Femur (tissue), 1 donor: ENCODE data around the gene LRRC7.

Experiments
- DNase-seq: peaks from one replicate; pipeline ENCODE4 v3.0.0-alpha.2; 2017

LRRC7 gene

DNA sequence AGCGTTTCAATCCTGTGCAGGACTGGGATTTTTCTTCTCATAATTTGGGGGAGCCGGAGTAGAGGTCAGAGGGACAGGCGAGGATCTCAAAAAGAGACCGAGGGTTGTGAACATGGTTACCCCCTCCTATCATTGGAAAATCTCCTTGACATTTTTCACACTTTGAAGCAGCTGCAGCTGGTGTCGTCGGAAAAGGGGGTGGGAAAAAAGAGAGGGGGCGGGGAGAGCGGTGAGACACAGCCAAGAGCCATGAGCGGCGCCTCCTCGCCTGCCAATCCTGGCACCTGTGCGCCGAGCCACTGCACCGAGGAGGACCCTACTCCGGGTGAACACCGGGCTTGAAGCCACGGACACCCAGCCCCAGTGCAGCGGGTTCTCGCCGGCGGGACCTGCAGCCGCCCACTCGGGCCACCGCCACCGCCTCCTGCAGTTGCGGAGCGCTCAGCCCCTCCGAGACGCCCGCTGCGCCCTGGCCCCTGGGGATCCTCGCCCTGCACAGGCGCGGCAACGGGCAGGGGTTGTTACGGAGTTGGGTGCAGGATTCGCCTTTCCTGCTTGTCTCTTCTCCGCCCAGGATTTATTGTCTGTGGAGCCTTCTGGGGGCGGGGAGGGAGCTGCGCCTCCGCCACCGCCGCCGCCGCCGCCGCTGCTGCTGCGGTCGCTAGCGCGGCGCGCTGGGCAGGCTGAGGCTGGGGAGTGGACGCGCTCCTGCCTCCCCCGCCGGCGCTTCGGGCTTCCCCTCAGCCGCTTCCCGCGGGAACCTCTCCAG is at the start of gene LRRC7:
Gene LRRC7 (plus strand): TSS at position 271 of the 769 bp plus-strand sequence. CDS start 718 bp downstream, outside the sequence.
- DNase-seq = peak; percentile 66

DNA sequence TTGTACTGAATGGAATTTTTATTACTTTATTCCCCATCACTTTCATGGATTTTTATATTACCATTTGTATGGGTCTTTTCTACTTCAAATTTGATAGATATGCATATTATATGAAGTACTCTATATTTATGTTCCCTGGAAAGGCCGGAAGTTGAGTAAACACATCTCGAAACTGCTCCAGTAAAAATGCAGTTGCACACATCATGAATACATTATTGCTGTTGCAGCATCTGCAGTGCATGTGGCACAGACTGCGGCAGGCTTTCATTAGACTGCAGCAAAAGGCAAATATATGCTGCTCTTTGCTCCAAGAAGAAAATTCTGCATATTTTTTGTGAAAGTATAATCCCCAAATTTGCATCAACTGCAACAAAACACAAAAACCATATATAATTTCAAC is 48.7 kb upstream of the LRRC7 start:
- DNase-seq = no peak

DNA sequence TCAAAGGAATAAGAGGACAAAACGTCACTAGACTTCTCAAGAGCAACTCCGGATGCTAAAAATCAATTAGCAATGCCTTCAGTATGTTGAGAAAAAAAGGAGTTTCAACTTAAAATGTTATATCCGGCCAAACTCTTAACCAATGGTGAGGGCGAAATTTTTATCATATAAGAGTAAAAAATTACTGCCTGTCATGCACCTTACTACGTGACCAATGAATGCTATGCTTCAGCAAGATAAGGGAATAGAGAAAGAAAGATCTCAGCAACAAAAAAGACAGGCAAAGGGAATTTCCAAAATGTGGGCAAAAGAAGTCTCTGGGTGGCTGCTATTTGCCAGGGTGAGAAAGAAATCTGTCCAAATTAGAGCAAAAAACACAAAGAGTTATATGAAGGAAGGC is 47.4 kb upstream of the LRRC7 start:
- DNase-seq = no peak

DNA sequence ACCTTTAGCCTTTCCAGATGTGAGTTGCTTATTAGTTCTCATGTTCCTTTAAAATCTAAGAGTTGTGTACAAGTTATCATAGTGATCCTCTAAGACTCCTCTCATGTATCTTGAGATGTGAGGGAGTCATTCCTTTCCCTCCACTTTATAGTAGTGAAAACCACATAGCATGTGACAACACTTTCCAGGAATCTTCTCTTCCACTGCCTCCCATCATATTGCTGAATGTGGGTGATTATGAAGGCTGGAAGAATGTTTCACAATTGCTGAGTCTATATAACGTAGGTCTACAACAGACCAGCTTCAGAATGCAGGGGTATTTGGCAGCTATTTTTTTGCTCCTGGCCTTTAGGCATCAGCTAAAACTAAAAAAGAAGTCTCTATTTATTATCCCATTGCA is 44.7 kb upstream of the LRRC7 start:
- no peak for DNase-seq

DNA sequence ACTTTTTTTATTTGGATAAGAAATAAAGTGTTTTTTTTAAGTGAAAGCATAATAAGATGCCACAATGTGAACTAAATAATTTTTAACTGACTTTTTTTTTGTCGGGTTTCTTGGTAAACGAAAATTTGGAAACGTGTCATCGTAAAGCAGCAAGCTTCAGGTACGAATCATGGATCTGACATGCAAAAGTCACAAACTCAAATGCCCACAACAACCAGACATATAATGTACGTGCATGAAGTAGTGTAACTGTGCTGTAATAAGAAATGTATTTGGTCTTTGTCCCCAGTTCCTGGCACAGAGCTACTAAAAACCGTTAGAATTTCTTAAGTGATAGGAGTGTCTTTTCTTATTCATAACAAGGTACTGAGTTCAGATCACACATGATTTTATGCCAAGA is 44.3 kb upstream of the LRRC7 start:
- no peak for DNase-seq

DNA sequence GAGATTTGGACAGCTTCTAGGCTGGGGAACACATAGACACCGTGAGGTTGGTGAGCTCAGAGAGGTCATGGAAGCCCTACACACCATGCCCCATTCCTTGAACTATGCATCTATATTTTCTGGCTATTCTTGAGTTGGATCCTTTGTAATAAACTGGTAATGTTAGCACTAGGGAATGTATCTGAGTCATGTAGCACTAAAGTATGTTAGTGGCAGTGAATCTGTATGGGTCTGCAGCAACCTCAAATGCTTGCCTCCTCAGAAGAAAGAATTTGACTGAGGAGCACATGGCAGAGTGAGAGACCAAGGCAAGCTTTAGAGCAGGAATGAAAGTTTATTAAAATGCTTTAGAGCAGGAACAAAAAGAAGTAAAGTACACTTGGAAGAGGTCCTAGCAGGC is 43.7 kb upstream of the LRRC7 start:
- DNase-seq = no peak

DNA sequence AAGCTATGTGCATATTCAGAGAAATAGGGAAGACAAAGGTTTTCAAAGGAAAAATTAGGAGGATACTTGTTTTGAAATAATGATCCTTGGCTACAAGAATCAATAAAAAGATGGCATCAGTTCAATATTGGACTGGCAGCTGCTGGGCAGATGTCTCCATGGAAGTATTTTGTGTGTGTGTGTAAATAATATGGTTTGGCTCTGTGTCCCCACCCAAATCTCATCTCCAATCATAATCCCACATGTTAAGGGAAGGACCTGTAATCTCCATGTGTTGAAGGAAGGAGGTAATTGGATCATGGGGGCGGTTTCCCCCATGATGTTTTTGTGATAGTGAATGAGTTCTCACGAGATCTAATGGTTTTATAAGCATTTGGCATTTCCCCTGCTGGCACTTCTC is 40.4 kb upstream of the LRRC7 start:
- no peak for DNase-seq

DNA sequence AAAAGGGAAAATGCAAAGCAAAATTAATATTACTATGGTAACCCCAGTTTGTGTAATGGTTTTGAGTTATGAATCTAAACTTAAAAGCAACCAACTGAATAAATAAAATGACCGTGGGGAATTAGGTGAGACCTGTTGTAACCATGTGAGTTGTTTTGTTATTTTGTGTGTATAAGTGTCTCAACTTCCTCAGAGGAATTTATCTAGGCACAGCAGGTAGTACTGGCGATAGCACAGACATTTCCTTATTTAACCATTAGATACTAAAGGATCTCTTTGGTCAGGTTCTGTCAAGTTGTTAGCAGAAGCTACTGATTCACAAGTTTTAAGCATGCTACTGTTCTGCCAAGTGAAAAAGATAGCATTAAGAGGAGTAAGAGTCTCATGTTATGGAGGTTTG is 39.3 kb upstream of the LRRC7 start:
- DNase-seq = no peak

DNA sequence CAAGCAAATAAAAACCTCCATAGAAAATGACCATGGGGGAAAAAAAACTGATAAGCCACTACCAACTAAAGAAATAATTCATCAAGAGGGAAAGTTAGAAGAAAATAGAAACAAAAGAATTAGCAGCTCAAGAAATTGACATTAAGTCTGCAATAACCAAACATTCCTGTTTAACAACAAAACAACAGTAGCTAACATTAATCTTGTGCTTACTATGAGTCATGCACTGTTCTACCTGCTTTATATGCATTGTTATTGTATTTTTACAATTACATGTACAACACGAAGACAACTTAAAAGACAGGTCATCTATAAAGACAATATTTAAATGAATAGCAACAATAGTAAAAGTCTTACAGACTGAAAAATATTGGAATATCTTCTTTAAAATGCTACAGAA is 34.4 kb upstream of the LRRC7 start:
- no peak for DNase-seq

DNA sequence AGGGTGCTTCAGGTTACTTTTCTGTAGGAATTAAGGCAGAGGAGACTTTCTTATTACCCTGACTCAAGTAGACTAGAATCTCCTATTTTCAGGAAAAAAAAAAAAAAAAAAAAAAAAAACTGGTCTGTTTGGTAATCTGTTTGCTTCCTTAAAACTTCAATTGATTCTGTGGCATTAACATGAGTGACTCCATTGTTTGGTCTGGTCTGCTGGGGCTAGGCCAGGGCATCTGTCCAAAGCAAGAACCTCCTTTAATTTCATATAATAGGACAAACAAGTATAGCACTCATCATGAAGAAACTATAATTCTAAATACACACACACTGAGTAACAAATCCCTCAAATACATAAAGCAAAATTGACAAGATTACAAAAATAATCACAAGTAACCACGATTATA is 32.9 kb upstream of the LRRC7 start:
- DNase-seq = no peak

DNA sequence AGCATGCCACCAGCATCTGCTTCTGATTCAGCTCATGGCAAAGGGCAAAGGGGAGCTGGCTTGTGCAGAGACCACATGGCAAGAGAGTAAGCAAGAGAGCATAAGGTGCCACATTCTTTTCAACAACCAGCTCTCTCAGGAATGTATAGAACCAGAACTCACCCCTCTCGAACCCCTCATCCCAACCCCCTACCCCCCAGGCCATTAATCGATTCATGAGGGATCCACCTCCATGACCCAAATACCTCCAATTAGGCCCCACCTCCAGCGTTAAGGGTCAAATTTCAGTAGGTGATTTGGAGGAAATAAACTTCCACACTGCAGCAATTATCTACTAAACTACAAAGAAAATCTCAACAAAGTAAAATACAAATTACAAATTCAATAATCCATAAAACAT is 32.2 kb upstream of the LRRC7 start:
- DNase-seq = no peak

DNA sequence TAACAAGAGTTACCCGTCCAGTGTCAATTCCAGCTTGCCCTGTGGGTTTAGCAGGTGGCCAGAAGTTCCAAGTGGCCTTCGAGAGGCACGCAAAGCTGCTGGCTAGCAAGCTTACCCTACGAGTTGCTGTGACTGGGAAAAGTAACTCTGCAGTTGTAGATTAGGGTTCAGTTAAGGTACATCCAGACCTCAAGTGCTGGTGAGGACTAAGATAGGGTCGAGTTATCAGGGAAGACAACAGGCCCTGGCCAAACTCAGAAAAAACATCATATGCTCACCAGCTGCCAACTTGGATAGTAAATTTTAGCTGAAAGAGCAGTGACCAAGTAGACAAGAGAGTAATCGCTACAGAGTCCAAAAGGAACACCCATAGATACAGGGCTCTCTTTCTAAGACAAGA is 27.7 kb upstream of the LRRC7 start:
- no peak for DNase-seq

DNA sequence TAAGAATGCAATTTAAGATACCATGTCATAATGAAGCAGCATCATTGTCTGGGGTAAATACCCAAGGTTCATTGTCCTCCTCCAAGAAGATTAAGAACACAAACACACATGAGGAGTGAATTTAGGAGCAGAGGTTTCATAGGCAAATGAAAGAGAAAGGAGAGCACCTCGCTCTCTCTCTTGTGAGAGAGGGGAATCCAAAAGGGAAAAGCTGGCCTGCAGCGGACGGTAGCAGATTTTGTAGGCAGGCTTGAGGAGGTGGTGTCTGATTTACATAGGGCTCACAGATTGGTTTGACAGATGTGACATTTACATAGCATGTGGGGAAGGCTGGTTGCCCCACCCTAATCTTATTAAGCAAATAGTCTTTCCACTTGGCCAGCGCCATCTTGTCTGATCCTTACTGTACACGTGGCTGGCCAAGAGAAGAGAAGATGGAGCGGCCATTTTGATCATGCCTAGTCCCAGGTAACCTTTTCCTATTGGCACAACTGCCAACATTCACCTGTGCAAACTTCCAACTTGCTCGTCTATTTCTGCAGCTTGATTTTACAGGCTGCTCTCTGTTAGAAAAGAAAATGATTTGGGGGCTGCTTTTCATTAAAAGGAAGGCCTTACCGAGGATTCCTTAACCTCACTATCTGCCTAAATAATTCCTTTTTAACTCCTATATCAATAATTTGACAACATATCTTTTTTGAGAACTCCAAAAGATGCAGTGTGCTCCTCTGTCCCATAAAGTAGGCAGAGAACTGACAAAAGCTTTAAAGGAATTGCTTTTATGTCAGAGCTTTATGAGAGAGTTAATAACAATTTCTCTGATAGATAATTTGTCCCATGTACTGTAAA is 16.0 kb upstream of the LRRC7 start:
- no peak for DNase-seq

DNA sequence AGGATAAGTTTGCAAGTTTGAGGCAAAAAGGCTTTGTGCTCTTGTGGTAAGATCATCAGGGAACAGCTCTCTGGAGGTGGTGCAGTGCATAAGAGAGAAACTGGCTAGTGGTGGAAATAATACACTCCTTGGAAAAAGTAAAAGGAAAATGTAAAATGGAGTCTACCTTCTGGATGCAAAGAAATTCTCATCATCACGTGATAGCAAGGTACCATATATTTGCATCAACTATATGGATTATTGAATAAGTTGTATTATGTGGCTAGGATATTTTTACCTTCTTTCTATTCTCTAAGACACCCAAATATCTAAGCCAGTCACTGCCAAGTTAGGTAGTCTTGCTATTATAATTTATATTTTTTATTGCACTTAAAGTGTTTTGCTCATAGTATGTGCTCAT is 14.0 kb upstream of the LRRC7 start:
- no peak for DNase-seq

DNA sequence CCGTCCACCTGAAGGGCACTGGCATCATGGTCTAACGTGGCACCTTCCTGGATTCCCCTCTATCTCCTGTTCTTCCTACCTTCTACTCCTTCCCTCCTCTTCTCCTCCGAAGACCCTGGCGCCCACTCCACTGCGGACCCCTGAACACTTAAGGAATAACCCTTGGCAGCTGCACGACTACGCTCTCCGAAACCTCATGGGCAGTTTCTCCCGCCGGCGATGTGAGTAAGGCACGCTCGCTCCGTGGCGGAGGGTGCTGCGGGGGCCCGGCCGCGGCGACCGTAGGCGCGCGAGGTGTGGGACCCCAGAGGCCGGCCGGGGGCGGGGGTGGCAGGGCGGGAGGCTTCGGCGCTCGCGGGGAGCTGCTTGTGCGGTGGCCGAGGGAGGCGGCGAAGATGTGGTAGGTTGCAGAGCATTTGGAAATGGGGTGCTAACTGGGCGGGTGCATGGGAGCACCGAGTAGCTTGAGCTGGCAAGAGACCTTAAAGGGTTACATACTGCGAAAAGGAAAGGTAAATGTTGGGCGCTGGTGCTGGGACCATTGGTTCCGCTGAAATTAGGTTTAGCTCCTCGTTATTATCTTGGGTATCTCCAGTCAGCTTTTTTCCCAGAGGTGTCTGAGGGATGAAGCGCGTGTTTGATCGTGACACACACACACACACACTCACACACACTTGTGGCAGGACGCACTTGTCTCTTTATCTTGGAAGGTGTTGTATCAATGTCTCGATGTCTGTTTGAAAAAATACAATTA is 876 bp downstream of the LRRC7 start:
- peak; percentile 27 for DNase-seq

DNA sequence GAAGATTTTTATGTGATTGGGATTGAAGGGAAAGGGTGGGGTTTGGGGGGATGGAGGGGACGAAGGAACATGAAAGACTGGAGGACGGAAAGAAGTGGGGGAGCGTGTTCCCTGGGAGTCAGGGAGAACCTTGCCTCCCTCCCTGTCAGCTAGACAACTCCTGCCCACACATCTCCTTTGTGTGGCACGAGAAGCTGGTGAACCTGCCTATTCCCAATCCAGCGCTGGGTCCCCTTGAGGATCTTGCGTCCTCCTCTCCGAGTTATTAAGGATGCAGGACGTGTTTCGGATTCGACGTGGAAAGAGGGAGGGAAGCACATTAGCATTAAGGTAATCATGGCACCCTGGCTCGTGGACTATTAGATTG is 1.4 kb downstream of the LRRC7 start:
- peak; percentile 24 for DNase-seq

DNA sequence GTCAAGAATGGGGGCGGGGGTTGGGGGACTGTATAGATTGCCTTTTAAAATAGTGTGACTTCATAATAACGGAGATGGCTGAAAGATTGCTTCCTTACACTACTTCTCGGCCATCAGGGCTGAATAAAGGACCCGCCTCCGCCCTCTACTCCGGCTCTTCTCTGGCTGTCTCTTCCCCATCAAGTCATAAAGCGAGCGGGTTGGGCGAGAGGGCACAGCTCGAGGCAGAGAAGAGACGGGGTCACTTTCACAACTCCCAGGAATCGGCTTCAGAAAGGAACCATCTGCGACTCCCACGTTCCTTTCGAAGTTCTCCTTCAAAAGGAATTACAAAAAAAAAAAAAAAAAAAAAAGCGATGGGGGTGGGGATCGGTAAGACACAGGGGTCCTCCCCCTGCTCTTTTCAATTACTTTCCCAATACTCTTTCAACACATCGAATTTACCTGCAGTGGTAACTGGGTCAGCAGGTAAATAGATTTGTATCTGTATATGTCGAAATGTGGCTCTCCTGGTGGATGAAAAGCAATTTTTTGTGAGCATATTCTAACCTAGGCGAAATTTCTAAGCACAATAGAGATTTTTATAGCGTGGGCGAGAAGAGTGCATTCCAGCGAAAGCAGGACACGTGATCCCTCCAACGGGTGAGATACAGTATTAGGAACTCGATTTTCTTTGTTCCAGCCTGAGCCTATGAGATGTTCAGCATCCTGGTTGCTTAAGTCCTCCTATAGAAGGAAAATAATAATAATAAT is 2.0 kb downstream of the LRRC7 start:
- DNase-seq = peak; percentile 24

DNA sequence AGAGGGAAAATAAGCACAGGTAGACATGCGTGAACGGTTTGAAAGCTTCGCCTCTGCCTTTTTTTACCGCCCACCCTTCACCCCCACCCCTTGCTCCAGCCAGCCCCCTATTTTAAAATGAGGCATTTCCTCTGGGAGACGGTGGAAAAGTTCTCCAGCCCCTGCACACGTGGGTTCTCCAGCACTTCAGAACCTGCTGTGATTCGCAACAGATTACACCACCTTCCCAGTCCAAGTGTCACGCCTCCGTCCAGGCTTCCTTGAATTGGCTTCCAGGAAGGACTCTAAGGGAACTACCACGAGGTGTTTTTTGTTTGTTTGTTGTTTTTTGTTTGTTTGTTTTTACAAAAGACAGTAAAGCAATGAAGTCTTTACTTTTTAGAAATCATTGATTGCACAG is 2.6 kb downstream of the LRRC7 start:
- DNase-seq = peak; percentile 36

DNA sequence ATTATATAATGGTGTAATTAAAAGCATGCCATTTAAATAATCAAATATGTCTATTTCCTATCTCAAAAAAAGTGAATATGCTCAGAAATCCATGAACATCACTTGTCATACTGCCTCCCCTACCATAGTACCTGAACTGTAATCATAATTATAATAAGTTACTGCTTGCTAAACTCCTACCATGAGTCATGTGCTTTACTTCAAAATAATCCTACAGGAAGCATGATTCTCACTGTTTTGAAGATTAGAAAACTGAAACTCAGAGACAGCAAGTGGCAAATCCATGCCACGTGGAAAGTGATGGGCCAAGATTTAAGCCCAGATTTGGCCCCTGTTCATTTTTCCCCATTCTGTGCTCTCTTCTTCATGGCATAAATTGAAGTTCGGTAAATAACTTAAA is 5.2 kb downstream of the LRRC7 start:
- no peak for DNase-seq

DNA sequence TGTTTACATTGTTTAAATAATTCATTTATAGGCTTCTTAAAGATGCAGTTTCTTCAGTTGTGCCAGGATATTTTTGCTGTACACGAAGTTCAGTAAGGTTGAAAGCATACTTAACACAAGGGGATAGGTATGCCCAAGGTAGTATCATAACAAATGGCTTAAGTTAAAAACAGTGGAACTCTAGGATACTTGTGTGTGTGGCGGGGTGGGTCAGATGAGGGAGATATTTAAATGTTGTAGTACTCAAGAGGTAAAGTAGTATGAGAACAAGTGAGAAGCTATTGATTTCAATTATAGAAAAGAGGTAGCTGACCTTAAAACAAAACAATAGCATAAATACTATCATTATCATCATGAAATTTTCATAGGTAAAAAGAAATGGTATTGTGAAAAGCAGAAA is 6.2 kb downstream of the LRRC7 start:
- DNase-seq = no peak

DNA sequence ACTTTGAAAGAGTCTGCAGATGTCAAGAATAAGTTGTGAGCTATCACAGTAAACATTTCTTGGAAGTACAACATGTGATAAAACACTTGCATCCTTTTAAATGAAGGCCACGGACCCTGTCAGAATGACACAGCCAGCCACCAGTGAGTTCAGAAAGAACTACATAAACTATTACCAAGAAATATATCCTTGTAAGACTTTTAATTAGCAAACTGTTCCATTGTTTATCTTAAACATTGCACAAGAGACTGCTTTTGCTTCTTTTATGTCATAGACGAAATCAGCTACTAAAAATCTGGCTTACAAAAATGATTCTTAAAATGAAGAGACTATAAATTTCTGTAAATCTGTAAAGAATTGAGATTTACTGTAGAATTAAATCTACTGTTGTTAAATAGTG is 17.9 kb downstream of the LRRC7 start:
- no peak for DNase-seq

DNA sequence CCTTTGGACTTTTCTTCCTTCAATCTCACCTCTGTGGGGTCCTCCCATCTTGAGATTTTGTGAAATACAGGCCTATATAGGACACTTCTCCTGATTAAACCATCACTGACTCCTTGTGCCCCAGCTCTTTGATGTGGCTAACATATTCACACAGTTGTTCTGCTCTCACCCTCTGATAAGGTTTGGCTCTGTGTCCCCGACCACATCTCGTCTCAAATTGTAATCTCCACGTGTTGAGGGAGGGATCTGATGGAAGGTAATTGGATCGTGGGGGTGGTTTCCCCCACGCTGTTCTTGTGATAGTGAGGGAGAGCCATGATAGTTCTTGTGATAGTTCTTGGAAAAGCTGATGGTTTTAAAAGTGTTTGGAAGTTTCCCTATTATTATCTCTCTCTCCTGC is 19.7 kb downstream of the LRRC7 start:
- no peak for DNase-seq

DNA sequence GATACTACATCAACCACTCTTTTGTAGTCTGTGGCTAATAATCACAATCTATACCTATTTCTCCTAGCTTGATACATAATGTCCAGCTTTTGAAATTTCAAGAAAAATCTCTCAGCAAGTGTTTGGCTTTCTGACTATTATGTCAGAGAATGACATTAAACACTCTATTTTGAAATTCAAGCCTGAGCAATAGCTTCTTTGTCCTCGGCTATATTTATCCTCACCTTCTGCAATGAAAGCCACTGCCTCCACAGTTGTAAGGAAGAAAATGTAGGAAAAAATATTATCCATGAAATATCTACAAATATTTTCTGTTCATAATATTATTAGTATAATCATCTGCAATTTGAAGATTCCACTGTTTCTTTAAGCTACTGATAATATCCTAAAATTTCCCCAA is 22.1 kb downstream of the LRRC7 start:
- no peak for DNase-seq
